ENCODE data around the gene LCOR. TPM values are rescaled to one million over a fixed set of nuclear protein-coding genes. Genes with fewer than 3 reads are reported as not detected.

The LCOR gene
- 10.7 and 46.8 TPM in 2 replicates for total RNA-seq

GRCh38 chr10:96831867-96832720 is at the start of gene LCOR:
LCOR (plus strand) TSS chr10:96832298; CDS start chr10:96949058, 116,760 bp downstream.

Other genes with a start within 250 kb of the LCOR start
- 57.8 and 64.2 TPM in 2 replicates for gene TM9SF3, start 245.3 kb upstream of the LCOR start, total RNA-seq
- gene PIK3AP1, start 111.8 kb upstream of the LCOR start, total RNA-seq: not detected in 2 replicates

Measured in mammary microvascular endothelial cell (primary cell).